Measurements from ENCODE around the gene C1QBP.

Gene C1QBP

GRCh38 chr17:5478992-5479391 lies 40.0 kb upstream of the C1QBP start:
- no peak for DNase-seq (ENCODE audit: extremely low read depth, low read depth)
- TF ChIP-seq CTCF (IDR thresholded peaks at IDR 0.05; ENCODE audit: low read depth, low read length) = no peak

GRCh38 chr17:5473906-5474305 lies 35.0 kb upstream of the C1QBP start:
- DNase-seq (ENCODE audit: extremely low read depth, low read depth) = no peak
- no peak for TF ChIP-seq CTCF (IDR thresholded peaks at IDR 0.05; ENCODE audit: low read depth, low read length)

- no peak for DNase-seq (ENCODE audit: extremely low read depth, low read depth)
- no peak for TF ChIP-seq CTCF (IDR thresholded peaks at IDR 0.05; ENCODE audit: low read depth, low read length)
Observed at GRCh38 chr17:5472511-5472910, 33.6 kb upstream of the C1QBP start.

- TF ChIP-seq CTCF (IDR thresholded peaks at IDR 0.05; ENCODE audit: low read depth, low read length) = no peak
- DNase-seq (ENCODE audit: extremely low read depth, low read depth) = no peak
Observed at GRCh38 chr17:5468075-5468473, 29.1 kb upstream of the C1QBP start.

GRCh38 chr17:5467416-5467815 lies 28.5 kb upstream of the C1QBP start:
- DNase-seq (ENCODE audit: extremely low read depth, low read depth) = no peak
- no peak for TF ChIP-seq CTCF (IDR thresholded peaks at IDR 0.05; ENCODE audit: low read depth, low read length)

GRCh38 chr17:5466295-5466694 lies 27.3 kb upstream of the C1QBP start:
- no peak for TF ChIP-seq CTCF (IDR thresholded peaks at IDR 0.05; ENCODE audit: low read depth, low read length)

GRCh38 chr17:5464717-5465507 lies 26.0 kb upstream of the C1QBP start:
- no peak for DNase-seq (ENCODE audit: extremely low read depth, low read depth)
- no peak for TF ChIP-seq CTCF (IDR thresholded peaks at IDR 0.05; ENCODE audit: low read depth, low read length)

More at GRCh38 chr17:5466295-5466694, 27.3 kb upstream of the C1QBP start:
- no peak for DNase-seq (ENCODE audit: extremely low read depth, low read depth)
